ENCODE data around the gene TSPAN33.

- TF ChIP-seq CTCF (IDR thresholded peaks at IDR 0.05): no peak
- TF ChIP-seq POLR2A (IDR thresholded peaks at IDR 0.05): no peak
- no peak for TF ChIP-seq POLR2AphosphoS5 (IDR thresholded peaks at IDR 0.05)
Measured at GRCh38 chr7:129162732-129163131, 18.2 kb downstream of the TSPAN33 start.
